HL-60 (cell line): ENCODE data around the gene RUFY2.
"Not testable (repeated sequence)": the region's sequence is repeated elsewhere in the genome, so short reads cannot be mapped to it uniquely, and the experiment has no call there.

Source experiments
- DNase-seq, 2 experiments: peaks; one replicate each; pipeline ENCODE4 v3.0.0-alpha.2; 2010 to 2020; ENCODE audit warnings: low read depth in 1 of 2, low spot score in 1 of 2
- H3K27ac ChIP-seq: fragments of 250-450 bp; sonication (Bioruptor Pico); replicated peaks from 2 replicates; pipeline ENCODE4 v1.5.1; 2020; ENCODE audit warnings: mild to moderate bottlenecking, moderate library complexity
- H3K27me3 ChIP-seq: fragments of 250-450 bp; sonication (Bioruptor Pico); 2 replicates; pipeline ENCODE4 v1.5.1; 2021; ENCODE audit warnings: mild to moderate bottlenecking, moderate library complexity; ENCODE audit not compliant: insufficient read depth, poor library complexity, severe bottlenecking
- H3K4me3 ChIP-seq: replicated peaks from 2 replicates; pipeline ENCODE4 v1.5.1; 2011; ENCODE audit warnings: mild to moderate bottlenecking, control low read depth, low read length; ENCODE audit not compliant: insufficient read depth
- GABPA ChIP-seq: IDR thresholded peaks from 2 replicates; pipeline ENCODE4 v1.6.1; 2012; ENCODE audit warnings: low read depth
- POLR2AphosphoS5 ChIP-seq: IDR thresholded peaks from 2 replicates; pipeline ENCODE4 v1.6.1; 2012; ENCODE audit warnings: low read depth
- REST ChIP-seq: IDR thresholded peaks from 2 replicates; pipeline ENCODE4 v1.6.1; 2012; ENCODE audit warnings: low read depth; ENCODE audit not compliant: insufficient replicate concordance
- SPI1 ChIP-seq: IDR thresholded peaks from 2 replicates; pipeline ENCODE4 v1.6.1; 2012; ENCODE audit warnings: low read depth, mild to moderate bottlenecking, borderline replicate concordance
- long read RNA-seq: library from polyadenylated mRNA; unstranded; transcript quantifications from one replicate; pipeline ENCODE4 v2.0.0, GENCODE V29; 2020
- TF ChIP-seq, protein P1 (sequence below): IDR thresholded peaks from one replicate; pipeline ENCODE4 v1.5.1; 2011; ENCODE audit warnings: low read length, control low read depth, inconsistent platforms; ENCODE audit not compliant: insufficient read depth

The RUFY2 gene, protein sequence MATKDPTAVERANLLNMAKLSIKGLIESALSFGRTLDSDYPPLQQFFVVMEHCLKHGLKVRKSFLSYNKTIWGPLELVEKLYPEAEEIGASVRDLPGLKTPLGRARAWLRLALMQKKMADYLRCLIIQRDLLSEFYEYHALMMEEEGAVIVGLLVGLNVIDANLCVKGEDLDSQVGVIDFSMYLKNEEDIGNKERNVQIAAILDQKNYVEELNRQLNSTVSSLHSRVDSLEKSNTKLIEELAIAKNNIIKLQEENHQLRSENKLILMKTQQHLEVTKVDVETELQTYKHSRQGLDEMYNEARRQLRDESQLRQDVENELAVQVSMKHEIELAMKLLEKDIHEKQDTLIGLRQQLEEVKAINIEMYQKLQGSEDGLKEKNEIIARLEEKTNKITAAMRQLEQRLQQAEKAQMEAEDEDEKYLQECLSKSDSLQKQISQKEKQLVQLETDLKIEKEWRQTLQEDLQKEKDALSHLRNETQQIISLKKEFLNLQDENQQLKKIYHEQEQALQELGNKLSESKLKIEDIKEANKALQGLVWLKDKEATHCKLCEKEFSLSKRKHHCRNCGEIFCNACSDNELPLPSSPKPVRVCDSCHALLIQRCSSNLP
- long read RNA-seq, partial matches to known transcripts = 2 of 5 reads
- long read RNA-seq, other reads (novel, unspliced or antisense) = 3 of 5 reads

GRCh38 chr10:68406815-68407548 lies at the start of gene RUFY2:
Gene RUFY2, minus strand, starts transcription at chr10:68407277. Its CDS starts 88 bp downstream, at chr10:68407189.
- H3K27ac ChIP-seq = peak within 1 kb of the TSS; percentile 91
- TF ChIP-seq GABPA (no peak), POLR2AphosphoS5 (peak; percentile 30; the same call in 1 of the 2 replicates), REST (no peak), SPI1 (no peak)
- TF ChIP-seq, protein P1, sequence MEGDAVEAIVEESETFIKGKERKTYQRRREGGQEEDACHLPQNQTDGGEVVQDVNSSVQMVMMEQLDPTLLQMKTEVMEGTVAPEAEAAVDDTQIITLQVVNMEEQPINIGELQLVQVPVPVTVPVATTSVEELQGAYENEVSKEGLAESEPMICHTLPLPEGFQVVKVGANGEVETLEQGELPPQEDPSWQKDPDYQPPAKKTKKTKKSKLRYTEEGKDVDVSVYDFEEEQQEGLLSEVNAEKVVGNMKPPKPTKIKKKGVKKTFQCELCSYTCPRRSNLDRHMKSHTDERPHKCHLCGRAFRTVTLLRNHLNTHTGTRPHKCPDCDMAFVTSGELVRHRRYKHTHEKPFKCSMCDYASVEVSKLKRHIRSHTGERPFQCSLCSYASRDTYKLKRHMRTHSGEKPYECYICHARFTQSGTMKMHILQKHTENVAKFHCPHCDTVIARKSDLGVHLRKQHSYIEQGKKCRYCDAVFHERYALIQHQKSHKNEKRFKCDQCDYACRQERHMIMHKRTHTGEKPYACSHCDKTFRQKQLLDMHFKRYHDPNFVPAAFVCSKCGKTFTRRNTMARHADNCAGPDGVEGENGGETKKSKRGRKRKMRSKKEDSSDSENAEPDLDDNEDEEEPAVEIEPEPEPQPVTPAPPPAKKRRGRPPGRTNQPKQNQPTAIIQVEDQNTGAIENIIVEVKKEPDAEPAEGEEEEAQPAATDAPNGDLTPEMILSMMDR = peak; percentile 6
- no peaks in the 10 kb centered on the region for H3K27me3 ChIP-seq
- peak; percentile 47 to 75 for DNase-seq
- H3K4me3 ChIP-seq = peak within 1 kb of the TSS; percentile 99

- not testable (repeated sequence) for DNase-seq, H3K4me3 ChIP-seq, H3K27me3 ChIP-seq, H3K27ac ChIP-seq
Observed at GRCh38 chr10:68449698-68450097, 42.6 kb upstream of the RUFY2 start.

DNA sequence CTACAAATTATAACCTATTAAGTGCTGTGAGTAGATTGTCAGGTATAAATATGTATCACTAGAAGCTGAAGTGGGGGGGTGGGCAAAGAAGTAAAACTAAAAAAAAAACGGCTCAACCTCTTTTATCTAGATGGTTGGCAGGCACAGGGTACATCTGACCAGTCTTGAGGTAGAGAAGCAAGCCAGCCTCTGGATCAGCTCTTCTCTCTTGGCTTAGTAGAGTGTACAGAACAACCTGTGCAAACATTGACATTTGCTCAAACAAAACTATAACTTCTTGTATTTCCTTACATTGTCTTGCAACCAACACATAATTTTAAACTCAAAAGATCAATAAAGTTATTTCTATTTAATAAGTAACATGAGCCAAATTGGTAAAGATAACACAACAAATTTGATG lies 39.1 kb upstream of the RUFY2 start:
- no peak for TF ChIP-seq GABPA
- no peak for TF ChIP-seq SPI1
- TF ChIP-seq, protein P1 = no peak
- TF ChIP-seq REST = no peak
- no peak for TF ChIP-seq POLR2AphosphoS5
- Histone ChIP-seq H3K4me3 (no peak overlapping the region), H3K27ac (no peak overlapping the region), H3K27me3 (no peaks in the 10 kb centered on the region)
- no peak for DNase-seq

- no peak for DNase-seq
- no peak overlapping the region for H3K4me3 ChIP-seq
- TF ChIP-seq, protein P1 = no peak
- TF ChIP-seq REST (no peak), POLR2AphosphoS5 (no peak), GABPA (no peak), SPI1 (no peak)
- no peaks in the 10 kb centered on the region for H3K27me3 ChIP-seq
- H3K27ac ChIP-seq = no peak overlapping the region
Observed at GRCh38 chr10:68442971-68443370, 35.9 kb upstream of the RUFY2 start.
